BLaER1 treated with 17β-estradiol and CSF1 and Interleukin-3, amounts not matched to agents 10 nM and 100 nM (cell line): ENCODE measurements around the gene CYP2B6.
"Not testable (repeated sequence)": the region's sequence is repeated elsewhere in the genome, so short reads cannot be mapped to it uniquely, and the experiment has no call there.

Experiments
- H3K27ac ChIP-seq, 11 experiments: shearing (Covaris generic); formaldehyde crosslinking; 2 replicates each; pipeline ENCODE4 v1.8.1; 2022
- H3K27me3 ChIP-seq, 11 experiments: shearing (Covaris generic); formaldehyde crosslinking; 2 replicates each; pipeline ENCODE4 v1.8.1; 2022
- H3K36me3 ChIP-seq, 11 experiments: shearing (Covaris generic); formaldehyde crosslinking; 2 replicates each; pipeline ENCODE4 v1.8.1; 2022
- H3K4me1 ChIP-seq, 10 experiments: shearing (Covaris generic); formaldehyde crosslinking; 2 replicates each; pipeline ENCODE4 v1.8.1; 2022
- H3K4me2 ChIP-seq, 11 experiments: shearing (Covaris generic); formaldehyde crosslinking; 2 replicates each; pipeline ENCODE4 v1.8.1; 2022
- H3K4me3 ChIP-seq, 10 experiments: shearing (Covaris generic); formaldehyde crosslinking; 2 replicates each; pipeline ENCODE4 v1.8.1; 2022
- H3K9ac ChIP-seq, 11 experiments: shearing (Covaris generic); formaldehyde crosslinking; 2 replicates each; pipeline ENCODE4 v1.8.1; 2022
- H3K9me3 ChIP-seq, 11 experiments: shearing (Covaris generic); formaldehyde crosslinking; replicated peaks in 1 of 11; 2 replicates each; pipeline ENCODE4 v1.8.1; 2022
- H4K20me1 ChIP-seq, 11 experiments: shearing (Covaris generic); formaldehyde crosslinking; 2 replicates each; pipeline ENCODE4 v1.8.1; 2022
- Cebpa-rat ChIP-seq, 11 experiments: shearing (Covaris generic); IDR thresholded peaks; 2 replicates each; pipeline ENCODE4 v1.8.1; 2022

Gene CYP2B6

GRCh38 chr19:41000310-41000737, 9.2 kb downstream of the CYP2B6 start:
- no peaks in the 10 kb centered on the region for H3K4me1 ChIP-seq
- no peak overlapping the region for H3K4me2 ChIP-seq
- no peaks in the 10 kb centered on the region for H3K27me3 ChIP-seq
- peaks cover 8 to 18% (median 10%) of the 10 kb centered on the region in 11 experiments; a peak in 16 of 22 replicates for H3K9me3 ChIP-seq
- no peak overlapping the region for H3K4me3 ChIP-seq
- TF ChIP-seq Cebpa-rat (IDR thresholded peaks at IDR 0.05) = no peak
- no peak overlapping the region for H3K27ac ChIP-seq
- no peaks in the 10 kb centered on the region for H4K20me1 ChIP-seq
- H3K36me3 ChIP-seq = no peaks in the 10 kb centered on the region
- H3K9ac ChIP-seq = no peak overlapping the region

- no peak overlapping the region for H3K27ac ChIP-seq
- H3K4me1 ChIP-seq = no peaks in the 10 kb centered on the region
- no peak for TF ChIP-seq Cebpa-rat (IDR thresholded peaks at IDR 0.05)
- no peak overlapping the region for H3K4me2 ChIP-seq
- H3K9me3 ChIP-seq = peaks cover 8 to 18% (median 10%) of the 10 kb centered on the region in 11 experiments; a peak in 16 of 22 replicates
- H4K20me1 ChIP-seq = no peaks in the 10 kb centered on the region
- H3K4me3 ChIP-seq = no peak overlapping the region
- H3K9ac ChIP-seq = no peak overlapping the region
- no peaks in the 10 kb centered on the region for H3K36me3 ChIP-seq
- no peaks in the 10 kb centered on the region for H3K27me3 ChIP-seq
Observed at GRCh38 chr19:41001243-41001971, 10.3 kb downstream of the CYP2B6 start.

- peaks cover 8 to 16% (median 10%) of the 10 kb centered on the region in 11 experiments; a peak in 16 of 22 replicates for H3K9me3 ChIP-seq
- H3K27me3 ChIP-seq, H3K36me3 ChIP-seq, H3K4me2 ChIP-seq, H4K20me1 ChIP-seq, H3K27ac ChIP-seq, H3K9ac ChIP-seq, H3K4me1 ChIP-seq, H3K4me3 ChIP-seq: not testable (repeated sequence)
Observed at GRCh38 chr19:41003656-41004055, 12.6 kb downstream of the CYP2B6 start.

DNA sequence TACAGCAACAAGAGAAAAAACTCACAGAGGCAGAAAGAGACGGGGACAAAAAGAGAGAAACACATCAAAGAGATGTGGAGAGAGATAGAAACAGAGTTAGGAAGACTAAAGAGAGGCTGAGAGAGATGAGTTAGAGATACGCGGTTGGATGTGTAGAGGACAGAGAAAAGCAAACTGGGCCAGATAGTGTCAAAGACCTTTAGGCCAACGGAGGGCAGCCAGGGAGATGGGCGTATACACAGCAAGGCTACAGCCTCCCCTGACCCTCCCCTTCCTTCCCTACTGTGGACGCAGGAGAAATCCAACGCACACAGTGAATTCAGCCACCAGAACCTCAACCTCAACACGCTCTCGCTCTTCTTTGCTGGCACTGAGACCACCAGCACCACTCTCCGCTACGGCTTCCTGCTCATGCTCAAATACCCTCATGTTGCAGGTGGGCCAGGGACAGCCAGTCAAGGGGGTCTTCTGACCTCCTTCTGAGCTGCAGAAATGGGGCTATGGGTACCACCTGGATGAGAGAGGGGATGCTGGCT, 18.7 kb downstream of the CYP2B6 start:
- H3K9me3 ChIP-seq = no peaks in the 10 kb centered on the region
- H3K36me3 ChIP-seq = no peaks in the 10 kb centered on the region
- H3K4me2 ChIP-seq = no peak overlapping the region
- H3K4me1 ChIP-seq = no peaks in the 10 kb centered on the region
- H3K27ac ChIP-seq = no peak overlapping the region
- H3K27me3 ChIP-seq = no peaks in the 10 kb centered on the region
- no peaks in the 10 kb centered on the region for H4K20me1 ChIP-seq
- no peak overlapping the region for H3K9ac ChIP-seq
- H3K4me3 ChIP-seq = no peak overlapping the region
- TF ChIP-seq Cebpa-rat (IDR thresholded peaks at IDR 0.05) = no peak

- H3K27me3 ChIP-seq = no peaks in the 10 kb centered on the region
- no peak overlapping the region for H3K4me3 ChIP-seq
- H3K4me1 ChIP-seq = peaks cover 0 to 7% (median 0%) of the 10 kb centered on the region in 10 experiments; a peak in 2 of 20 replicates
- no peak overlapping the region for H3K27ac ChIP-seq
- TF ChIP-seq Cebpa-rat (IDR thresholded peaks at IDR 0.05) = no peak
- no peaks in the 10 kb centered on the region for H3K36me3 ChIP-seq
- no peak overlapping the region for H3K4me2 ChIP-seq
- H3K9ac ChIP-seq = no peak overlapping the region
- H3K9me3 ChIP-seq = no peaks in the 10 kb centered on the region
- H4K20me1 ChIP-seq = no peaks in the 10 kb centered on the region
Observed at GRCh38 chr19:41013359-41013758, 22.3 kb downstream of the CYP2B6 start.

- no peak for TF ChIP-seq Cebpa-rat (IDR thresholded peaks at IDR 0.05)
- no peak overlapping the region for H3K27ac ChIP-seq
Observed at GRCh38 chr19:41014643-41015042, 23.6 kb downstream of the CYP2B6 start.

DNA sequence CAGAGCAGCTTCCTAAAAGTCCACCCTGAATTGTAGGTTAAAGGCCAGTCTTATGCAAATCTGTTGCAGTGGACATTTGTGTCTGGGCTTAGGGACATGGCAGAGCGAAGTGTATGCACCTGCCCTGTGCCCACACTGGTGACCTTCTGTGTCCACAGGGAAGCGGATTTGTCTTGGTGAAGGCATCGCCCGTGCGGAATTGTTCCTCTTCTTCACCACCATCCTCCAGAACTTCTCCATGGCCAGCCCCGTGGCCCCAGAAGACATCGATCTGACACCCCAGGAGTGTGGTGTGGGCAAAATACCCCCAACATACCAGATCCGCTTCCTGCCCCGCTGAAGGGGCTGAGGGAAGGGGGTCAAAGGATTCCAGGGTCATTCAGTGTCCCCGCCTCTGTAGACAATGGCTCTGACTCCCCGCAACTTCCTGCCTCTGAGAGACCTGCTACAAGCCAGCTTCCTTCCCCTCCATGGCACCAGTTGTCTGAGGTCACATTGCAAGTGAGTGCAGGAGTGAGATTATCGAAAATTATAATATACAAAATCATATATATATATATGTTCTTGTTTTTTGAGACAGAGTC, 25.5 kb downstream of the CYP2B6 start:
- Histone ChIP-seq H3K4me3 (no peak overlapping the region), H3K4me2 (peak overlapping the region in 2 of 11 experiments; percentile 2 to 16; a peak in 1 of 22 replicates), H3K27ac (no peak overlapping the region), H3K9me3 (no peaks in the 10 kb centered on the region), H3K36me3 (no peaks in the 10 kb centered on the region), H3K27me3 (no peaks in the 10 kb centered on the region), H3K4me1 (peaks cover 0 to 7% (median 0%) of the 10 kb centered on the region in 10 experiments; a peak in 2 of 20 replicates), H3K9ac (no peak overlapping the region), H4K20me1 (no peaks in the 10 kb centered on the region)
- TF ChIP-seq Cebpa-rat (IDR thresholded peaks at IDR 0.05) = no peak

More at GRCh38 chr19:41014643-41015042, 23.6 kb downstream of the CYP2B6 start:
- peaks cover 0 to 7% (median 0%) of the 10 kb centered on the region in 10 experiments; a peak in 2 of 20 replicates for H3K4me1 ChIP-seq
- H3K9ac ChIP-seq = no peak overlapping the region
- H3K9me3 ChIP-seq = no peaks in the 10 kb centered on the region
- no peaks in the 10 kb centered on the region for H3K27me3 ChIP-seq
- no peak overlapping the region for H3K4me3 ChIP-seq
- no peaks in the 10 kb centered on the region for H3K36me3 ChIP-seq
- H3K4me2 ChIP-seq = no peak overlapping the region
- no peaks in the 10 kb centered on the region for H4K20me1 ChIP-seq

DNA sequence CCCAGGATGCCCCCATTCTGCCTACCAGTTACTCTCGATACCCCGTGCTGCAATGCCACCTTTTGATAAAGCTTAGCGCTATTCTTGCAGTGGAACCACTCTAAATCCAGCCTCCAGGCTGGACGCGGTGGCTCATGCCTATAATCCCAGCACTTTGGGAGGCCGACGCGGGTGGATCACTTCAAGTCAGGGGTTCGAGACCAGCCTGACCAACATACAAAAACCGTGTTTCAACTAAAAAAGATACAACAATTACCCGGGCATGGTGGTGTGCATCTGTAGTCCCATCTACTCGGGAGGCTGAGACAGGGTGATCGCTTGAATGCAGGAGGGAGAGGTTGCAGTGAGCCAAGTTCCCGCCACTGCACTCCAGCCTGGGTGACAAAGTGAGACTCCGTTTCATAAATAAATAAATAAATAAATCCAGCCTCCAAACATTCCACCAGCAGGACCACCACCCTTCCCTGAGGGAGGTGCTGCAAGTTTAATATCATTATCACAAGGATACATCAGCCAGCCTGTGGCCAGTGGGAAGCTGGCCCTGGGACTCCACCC, 27.7 kb downstream of the CYP2B6 start:
- Histone ChIP-seq H3K4me3 (no peak overlapping the region), H3K36me3 (no peaks in the 10 kb centered on the region), H3K27me3 (no peaks in the 10 kb centered on the region), H3K9me3 (no peaks in the 10 kb centered on the region), H3K4me2 (no peak overlapping the region), H3K4me1 (peaks cover 0 to 7% (median 0%) of the 10 kb centered on the region in 10 experiments; a peak in 2 of 20 replicates), H3K9ac (no peak overlapping the region), H4K20me1 (no peaks in the 10 kb centered on the region), H3K27ac (no peak overlapping the region)
- no peak for TF ChIP-seq Cebpa-rat (IDR thresholded peaks at IDR 0.05)

GRCh38 chr19:41019346-41019745, 28.3 kb downstream of the CYP2B6 start:
- no peak for TF ChIP-seq Cebpa-rat (IDR thresholded peaks at IDR 0.05)
- H3K4me2 ChIP-seq = no peak overlapping the region
- H3K27ac ChIP-seq = no peak overlapping the region

More at GRCh38 chr19:41019346-41019745, 28.3 kb downstream of the CYP2B6 start:
- no peak overlapping the region for H3K9ac ChIP-seq
- H3K4me1 ChIP-seq = peaks cover 0 to 7% (median 0%) of the 10 kb centered on the region in 10 experiments; a peak in 2 of 20 replicates
- no peaks in the 10 kb centered on the region for H3K9me3 ChIP-seq
- no peak overlapping the region for H3K4me3 ChIP-seq
- no peaks in the 10 kb centered on the region for H3K27me3 ChIP-seq
- H3K36me3 ChIP-seq = no peaks in the 10 kb centered on the region
- H4K20me1 ChIP-seq = no peaks in the 10 kb centered on the region
